ENCODE results near the gene PON2. TPM values are rescaled to one million over a fixed set of nuclear protein-coding genes. Genes with fewer than 3 reads are reported as not detected.
A peak's percentile ranks its signal among the peaks of the same experiment; 100 is the strongest.

Gene PON2
- 32.2 TPM for polyA plus RNA-seq (2013, experiment 1 of 2)
- 31.8 TPM for polyA plus RNA-seq (2013, experiment 2 of 2)

GRCh38 chr7:95434557-95435421 is at the start of gene PON2:
Gene PON2, minus strand, starts transcription at chr7:95435028. Its CDS starts 77 bp downstream, at chr7:95434951.
- Histone ChIP-seq H3K56ac (ENCODE audit: low read length) (peak within 1 kb of the TSS; percentile 96), H2BK5ac (ENCODE audit: low read length) (peak within 1 kb of the TSS; percentile 89), H2BK15ac (replicated peaks; ENCODE audit: low read depth) (no peak within 1 kb of the TSS), H3K27me3 (ENCODE audit: insufficient read depth, low read length, poor library complexity) (no peaks in the 10 kb centered on the region), H3K4me2 (ENCODE audit: low read length) (peak within 1 kb of the TSS; percentile 59), H3K4me1 (ENCODE audit: control insufficient read depth, low read depth, low read length) (no peaks in the 10 kb centered on the region), H3K4me3 (ENCODE audit: low read length) (peak within 1 kb of the TSS; percentile 65), H3K9ac (ENCODE audit: low read length) (peak within 1 kb of the TSS; percentile 91), H2BK120ac (ENCODE audit: low read depth, low read length) (no peak within 1 kb of the TSS), H4K5ac (ENCODE audit: low read length) (peak within 1 kb of the TSS; percentile 33), H3K79me2 (ENCODE audit: control insufficient read depth, insufficient read depth, low read length) (peaks cover 5% of the 10 kb centered on the region), H3K18ac (ENCODE audit: low read length) (peak within 1 kb of the TSS; percentile 69), H2AK5ac (ENCODE audit: low read length) (no peak within 1 kb of the TSS), H4K8ac (ENCODE audit: low read depth, low read length) (no peak within 1 kb of the TSS), H3K27ac (ENCODE audit: low read depth, low read length) (peak within 1 kb of the TSS; percentile 75), H3K36me3 (ENCODE audit: control insufficient read depth, insufficient read depth, low read length) (no peaks in the 10 kb centered on the region), H3K79me1 (ENCODE audit: low read length) (peaks cover 10% of the 10 kb centered on the region), H3K4ac (ENCODE audit: low read depth, low read length) (peak within 1 kb of the TSS; percentile 44), H3K23ac (ENCODE audit: low read length) (no peak within 1 kb of the TSS)
- peak; percentile 90 for DNase-seq
- no CpG with 5 or more reads among the region's 58 CpGs for WGBS (ENCODE audit: extremely low coverage, insufficient coverage, low lambda C conversion rate)

- H3K79me1 ChIP-seq (ENCODE audit: low read length) = no peaks in the 10 kb centered on the region
- no peak overlapping the region for H3K9ac ChIP-seq (ENCODE audit: low read length)
- no peak overlapping the region for H2BK5ac ChIP-seq (ENCODE audit: low read length)
- H3K27me3 ChIP-seq (ENCODE audit: insufficient read depth, low read length, poor library complexity) = no peaks in the 10 kb centered on the region
- no peak overlapping the region for H4K8ac ChIP-seq (ENCODE audit: low read depth, low read length)
- H3K4ac ChIP-seq (ENCODE audit: low read depth, low read length) = no peak overlapping the region
- H3K79me2 ChIP-seq (ENCODE audit: control insufficient read depth, insufficient read depth, low read length) = no peaks in the 10 kb centered on the region
- no peak overlapping the region for H2AK5ac ChIP-seq (ENCODE audit: low read length)
- H2BK120ac ChIP-seq (ENCODE audit: low read depth, low read length) = no peak overlapping the region
- no peak overlapping the region for H3K18ac ChIP-seq (ENCODE audit: low read length)
- no peak overlapping the region for H3K23ac ChIP-seq (ENCODE audit: low read length)
- no peak overlapping the region for H3K4me2 ChIP-seq (ENCODE audit: low read length)
- H3K36me3 ChIP-seq (ENCODE audit: control insufficient read depth, insufficient read depth, low read length) = no peaks in the 10 kb centered on the region
- no CpG with 5 or more reads among the region's 4 CpGs for WGBS (ENCODE audit: extremely low coverage, insufficient coverage, low lambda C conversion rate)
- no peak overlapping the region for H2BK15ac ChIP-seq (replicated peaks; ENCODE audit: low read depth)
- DNase-seq = no peak
- no peak overlapping the region for H3K27ac ChIP-seq (ENCODE audit: low read depth, low read length)
- no peak overlapping the region for H3K4me3 ChIP-seq (ENCODE audit: low read length)
- no peaks in the 10 kb centered on the region for H3K4me1 ChIP-seq (ENCODE audit: control insufficient read depth, low read depth, low read length)
- H3K56ac ChIP-seq (ENCODE audit: low read length) = no peak overlapping the region
- no peak overlapping the region for H4K5ac ChIP-seq (ENCODE audit: low read length)
Observed at GRCh38 chr7:95482424-95482823, 47.6 kb upstream of the PON2 start.

GRCh38 chr7:95481271-95482165 is 46.7 kb upstream of the PON2 start:
- no CpG with 5 or more reads among the region's 3 CpGs for WGBS (ENCODE audit: extremely low coverage, insufficient coverage, low lambda C conversion rate)
- no peak overlapping the region for H2AK5ac ChIP-seq (ENCODE audit: low read length)
- no peak overlapping the region for H4K5ac ChIP-seq (ENCODE audit: low read length)
- H3K9ac ChIP-seq (ENCODE audit: low read length) = no peak overlapping the region
- no peak overlapping the region for H3K4me2 ChIP-seq (ENCODE audit: low read length)
- H3K27me3 ChIP-seq (ENCODE audit: insufficient read depth, low read length, poor library complexity) = no peaks in the 10 kb centered on the region
- no peak overlapping the region for H3K56ac ChIP-seq (ENCODE audit: low read length)
- no peak overlapping the region for H2BK5ac ChIP-seq (ENCODE audit: low read length)
- H3K79me1 ChIP-seq (ENCODE audit: low read length) = no peaks in the 10 kb centered on the region
- H3K27ac ChIP-seq (ENCODE audit: low read depth, low read length) = no peak overlapping the region
- H3K4me1 ChIP-seq (ENCODE audit: control insufficient read depth, low read depth, low read length) = no peaks in the 10 kb centered on the region
- no peak overlapping the region for H3K4me3 ChIP-seq (ENCODE audit: low read length)
- no peak overlapping the region for H4K8ac ChIP-seq (ENCODE audit: low read depth, low read length)
- H3K36me3 ChIP-seq (ENCODE audit: control insufficient read depth, insufficient read depth, low read length) = no peaks in the 10 kb centered on the region
- no peak overlapping the region for H3K23ac ChIP-seq (ENCODE audit: low read length)
- no peak for DNase-seq
- H3K79me2 ChIP-seq (ENCODE audit: control insufficient read depth, insufficient read depth, low read length) = no peaks in the 10 kb centered on the region
- H2BK120ac ChIP-seq (ENCODE audit: low read depth, low read length) = no peak overlapping the region
- no peak overlapping the region for H2BK15ac ChIP-seq (replicated peaks; ENCODE audit: low read depth)
- no peak overlapping the region for H3K18ac ChIP-seq (ENCODE audit: low read length)
- H3K4ac ChIP-seq (ENCODE audit: low read depth, low read length) = no peak overlapping the region

- H2BK120ac ChIP-seq (ENCODE audit: low read depth, low read length) = no peak overlapping the region
- H3K4ac ChIP-seq (ENCODE audit: low read depth, low read length) = no peak overlapping the region
- H3K23ac ChIP-seq (ENCODE audit: low read length) = no peak overlapping the region
- no peak overlapping the region for H2AK5ac ChIP-seq (ENCODE audit: low read length)
- no peak overlapping the region for H3K27ac ChIP-seq (ENCODE audit: low read depth, low read length)
- no peak overlapping the region for H3K4me3 ChIP-seq (ENCODE audit: low read length)
- no peak overlapping the region for H4K5ac ChIP-seq (ENCODE audit: low read length)
- DNase-seq = no peak
- no peak overlapping the region for H2BK5ac ChIP-seq (ENCODE audit: low read length)
- no peak overlapping the region for H3K4me2 ChIP-seq (ENCODE audit: low read length)
- H3K79me1 ChIP-seq (ENCODE audit: low read length) = no peaks in the 10 kb centered on the region
- H3K18ac ChIP-seq (ENCODE audit: low read length) = no peak overlapping the region
- H3K4me1 ChIP-seq (ENCODE audit: control insufficient read depth, low read depth, low read length) = no peaks in the 10 kb centered on the region
- no peaks in the 10 kb centered on the region for H3K36me3 ChIP-seq (ENCODE audit: control insufficient read depth, insufficient read depth, low read length)
- no peaks in the 10 kb centered on the region for H3K79me2 ChIP-seq (ENCODE audit: control insufficient read depth, insufficient read depth, low read length)
- no peak overlapping the region for H4K8ac ChIP-seq (ENCODE audit: low read depth, low read length)
- no peak overlapping the region for H3K9ac ChIP-seq (ENCODE audit: low read length)
- no peak overlapping the region for H2BK15ac ChIP-seq (replicated peaks; ENCODE audit: low read depth)
- H3K27me3 ChIP-seq (ENCODE audit: insufficient read depth, low read length, poor library complexity) = no peaks in the 10 kb centered on the region
- H3K56ac ChIP-seq (ENCODE audit: low read length) = no peak overlapping the region
Observed at GRCh38 chr7:95479992-95480624, 45.3 kb upstream of the PON2 start.

GRCh38 chr7:95478272-95479037 is 43.6 kb upstream of the PON2 start:
- H4K8ac ChIP-seq (ENCODE audit: low read depth, low read length) = no peak overlapping the region
- H3K27me3 ChIP-seq (ENCODE audit: insufficient read depth, low read length, poor library complexity) = no peaks in the 10 kb centered on the region
- no peak overlapping the region for H3K27ac ChIP-seq (ENCODE audit: low read depth, low read length)
- no peak overlapping the region for H2BK5ac ChIP-seq (ENCODE audit: low read length)
- H3K4me2 ChIP-seq (ENCODE audit: low read length) = no peak overlapping the region
- H2AK5ac ChIP-seq (ENCODE audit: low read length) = no peak overlapping the region
- no CpG with 5 or more reads among the region's 18 CpGs for WGBS (ENCODE audit: extremely low coverage, insufficient coverage, low lambda C conversion rate)
- no peak overlapping the region for H3K4ac ChIP-seq (ENCODE audit: low read depth, low read length)
- H2BK15ac ChIP-seq (replicated peaks; ENCODE audit: low read depth) = no peak overlapping the region
- no peak overlapping the region for H3K4me3 ChIP-seq (ENCODE audit: low read length)
- H4K5ac ChIP-seq (ENCODE audit: low read length) = no peak overlapping the region
- H3K18ac ChIP-seq (ENCODE audit: low read length) = no peak overlapping the region
- H2BK120ac ChIP-seq (ENCODE audit: low read depth, low read length) = no peak overlapping the region
- no peak overlapping the region for H3K9ac ChIP-seq (ENCODE audit: low read length)
- no peaks in the 10 kb centered on the region for H3K4me1 ChIP-seq (ENCODE audit: control insufficient read depth, low read depth, low read length)
- no peaks in the 10 kb centered on the region for H3K79me2 ChIP-seq (ENCODE audit: control insufficient read depth, insufficient read depth, low read length)
- H3K56ac ChIP-seq (ENCODE audit: low read length) = no peak overlapping the region
- peak; percentile 56 for DNase-seq
- no peaks in the 10 kb centered on the region for H3K36me3 ChIP-seq (ENCODE audit: control insufficient read depth, insufficient read depth, low read length)
- no peak overlapping the region for H3K23ac ChIP-seq (ENCODE audit: low read length)
- H3K79me1 ChIP-seq (ENCODE audit: low read length) = no peaks in the 10 kb centered on the region
